Activated CD4-positive, CD25-positive, alpha-beta regulatory T cell treated with anti-CD3 and anti-CD28 coated beads, Interleukin-2, amount 50 U/mL, for 16 hours (primary cell): ENCODE data around the gene TTBK2.
A peak's percentile ranks its signal among the peaks of the same experiment; 100 is the strongest.
"Not testable (repeated sequence)": the region's sequence is repeated elsewhere in the genome, so short reads cannot be mapped to it uniquely, and the experiment has no call there.

Experiments used
- DNase-seq: peaks from one replicate; pipeline ENCODE4 v3.0.0-alpha.2; 2020; ENCODE audit warnings: low read depth, low spot score

TTBK2 gene

GRCh38 chr15:42764154-42764731 is 156.3 kb downstream of the TTBK2 start:
- not testable (repeated sequence) for DNase-seq

GRCh38 chr15:42761813-42762212 is 158.8 kb downstream of the TTBK2 start:
- not testable (repeated sequence) for DNase-seq

- no peak for DNase-seq
Measured at GRCh38 chr15:42760759-42761158, 159.8 kb downstream of the TTBK2 start.

GRCh38 chr15:42759093-42759492 is 161.5 kb downstream of the TTBK2 start:
- no peak for DNase-seq

- DNase-seq = no peak
Measured at GRCh38 chr15:42750306-42750705, 170.3 kb downstream of the TTBK2 start.

- no peak for DNase-seq
Measured at GRCh38 chr15:42749266-42749665, 171.3 kb downstream of the TTBK2 start.

- DNase-seq = no peak
Measured at GRCh38 chr15:42744195-42744594, 176.4 kb downstream of the TTBK2 start.

- no peak for DNase-seq
Measured at GRCh38 chr15:42742149-42742548, 178.4 kb downstream of the TTBK2 start.

GRCh38 chr15:42741710-42742109 is 178.9 kb downstream of the TTBK2 start:
- DNase-seq = no peak

GRCh38 chr15:42737529-42738328 is 182.8 kb downstream of the TTBK2 start:
- DNase-seq = no peak

- peak; percentile 82 for DNase-seq
Measured at GRCh38 chr15:42736793-42737528, 183.6 kb downstream of the TTBK2 start, which contains the start of gene CDAN1. TSS of gene CDAN1 (minus strand) at chr15:42737128. CDS start at chr15:42737102, 26 bp downstream.

GRCh38 chr15:42736178-42736792 is 184.3 kb downstream of the TTBK2 start:
- DNase-seq = no peak

- no peak for DNase-seq
Measured at GRCh38 chr15:42735382-42736165, 185.0 kb downstream of the TTBK2 start.

- DNase-seq = no peak
Measured at GRCh38 chr15:42734076-42734672, 186.4 kb downstream of the TTBK2 start.

GRCh38 chr15:42733027-42733426 is 187.6 kb downstream of the TTBK2 start:
- DNase-seq = no peak

- DNase-seq = no peak
Measured at GRCh38 chr15:42732095-42732827, 188.3 kb downstream of the TTBK2 start.

- no peak for DNase-seq
Measured at GRCh38 chr15:42731461-42731860, 189.1 kb downstream of the TTBK2 start.

- DNase-seq = no peak
Measured at GRCh38 chr15:42730536-42730935, 190.0 kb downstream of the TTBK2 start.

- DNase-seq = no peak
Measured at GRCh38 chr15:42730135-42730534, 190.4 kb downstream of the TTBK2 start.

GRCh38 chr15:42729409-42729808 is 191.2 kb downstream of the TTBK2 start:
- DNase-seq = no peak
